Hypothalamus (tissue), 51 donors: ENCODE measurements around the gene TIAM1.

Source experiments
- DNase-seq, 51 donors: peaks; one replicate each; lab custom pipeline; 2025; lab: John Stamatoyannopoulos, UW

Gene TIAM1

GRCh38 chr21:31290765-31291164 is 53.3 kb downstream of the TIAM1 start:
- no peak for DNase-seq

- DNase-seq = no peak
These were observed 54.4 kb downstream of the TIAM1 start for GRCh38 chr21:31289702-31290101.

DNA sequence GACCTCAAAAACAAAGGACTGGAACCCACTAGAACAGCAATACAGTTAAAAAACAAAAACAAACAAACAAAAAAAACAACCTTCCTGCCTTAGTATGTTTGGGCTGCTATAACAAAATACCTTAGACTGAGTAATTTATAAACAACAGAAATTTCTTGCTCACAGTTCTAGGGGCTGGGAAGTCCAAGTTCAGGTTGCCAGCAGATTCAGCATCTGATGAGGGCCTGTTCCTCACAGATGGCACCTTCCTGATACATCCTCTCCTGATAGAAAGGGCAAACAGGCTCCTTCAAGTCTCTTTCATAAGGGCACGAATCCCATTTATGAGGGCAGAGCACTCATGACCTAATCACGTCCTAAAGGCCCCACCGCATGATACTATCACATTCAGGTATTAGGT is 55.9 kb downstream of the TIAM1 start:
- DNase-seq = no peak

DNA sequence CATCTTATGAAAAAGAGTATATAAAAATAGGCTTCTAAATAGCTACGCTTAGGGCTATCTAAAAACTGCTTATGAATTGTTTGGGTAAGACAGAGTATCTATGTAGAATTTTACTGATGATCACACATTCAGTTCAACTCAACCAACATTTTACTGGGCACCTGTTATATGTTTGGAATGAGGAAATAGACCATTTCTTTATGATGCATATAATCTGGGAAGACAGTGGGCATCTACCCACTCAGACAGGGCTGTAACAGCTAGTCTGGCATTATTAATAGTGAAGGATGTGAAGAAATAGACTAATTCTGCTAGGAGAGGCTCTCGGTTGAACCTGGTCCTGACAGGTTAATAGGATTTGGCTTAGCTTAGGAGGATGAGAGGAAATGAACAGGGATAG is 56.9 kb downstream of the TIAM1 start:
- DNase-seq = no peak

- no peak for DNase-seq
These were observed 57.4 kb downstream of the TIAM1 start for GRCh38 chr21:31286621-31287020.

DNA sequence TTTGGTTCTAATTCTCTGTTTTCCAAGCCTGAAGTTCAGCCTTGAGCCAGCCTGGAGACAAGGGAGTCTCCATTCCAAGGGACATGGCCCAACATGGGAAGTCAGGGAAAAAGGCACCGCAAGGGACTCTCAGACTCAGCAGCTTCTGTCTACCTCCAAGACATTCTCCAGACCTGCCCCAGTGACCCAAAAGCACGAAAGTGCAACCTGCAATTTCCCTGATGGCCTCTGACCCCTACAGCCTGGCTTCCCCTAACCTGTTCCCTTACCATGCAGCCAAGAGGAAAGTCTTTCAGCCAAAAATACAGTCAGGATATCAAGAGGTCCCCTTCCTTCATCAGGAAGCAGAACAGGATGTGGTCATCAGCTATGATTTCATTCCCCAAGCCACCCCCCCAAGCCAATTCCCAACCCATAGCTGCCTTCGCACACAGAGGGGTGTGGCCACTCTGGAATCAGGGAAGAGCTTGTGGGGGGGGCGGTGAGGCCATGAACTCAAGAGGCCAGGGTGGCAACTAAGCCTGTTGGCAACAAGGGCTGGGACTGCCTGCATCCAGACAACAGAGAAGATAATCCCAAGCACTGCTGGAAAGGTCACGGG is 59.2 kb downstream of the TIAM1 start:
- DNase-seq = no peak

GRCh38 chr21:31283025-31283424 is 61.0 kb downstream of the TIAM1 start:
- no peak for DNase-seq

GRCh38 chr21:31282095-31282709 is 61.9 kb downstream of the TIAM1 start:
- DNase-seq = no peak

GRCh38 chr21:31281561-31281960 is 62.5 kb downstream of the TIAM1 start:
- no peak for DNase-seq

- DNase-seq = no peak
These were observed 64.1 kb downstream of the TIAM1 start for GRCh38 chr21:31279986-31280385.

DNA sequence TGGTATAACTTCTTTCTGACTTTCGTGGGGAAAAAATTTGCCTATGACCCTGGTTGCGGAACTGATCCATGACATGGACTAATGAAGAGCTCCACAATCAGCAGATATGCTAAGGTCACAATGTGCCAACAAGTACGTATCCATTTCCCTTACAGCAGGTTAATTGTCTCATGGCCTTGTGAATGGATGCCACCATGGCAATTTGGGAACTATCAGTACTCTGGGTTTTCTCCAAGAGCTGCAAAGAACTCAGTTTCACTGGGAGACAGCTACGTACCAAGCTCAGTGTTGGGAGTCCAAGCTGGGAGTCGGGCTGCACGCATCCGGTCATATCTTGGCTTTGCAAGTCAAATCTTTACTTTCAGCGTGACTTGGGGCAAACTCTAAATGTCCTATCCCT is 64.8 kb downstream of the TIAM1 start:
- DNase-seq = no peak

GRCh38 chr21:31278511-31279130 is 65.4 kb downstream of the TIAM1 start:
- DNase-seq = no peak

DNA sequence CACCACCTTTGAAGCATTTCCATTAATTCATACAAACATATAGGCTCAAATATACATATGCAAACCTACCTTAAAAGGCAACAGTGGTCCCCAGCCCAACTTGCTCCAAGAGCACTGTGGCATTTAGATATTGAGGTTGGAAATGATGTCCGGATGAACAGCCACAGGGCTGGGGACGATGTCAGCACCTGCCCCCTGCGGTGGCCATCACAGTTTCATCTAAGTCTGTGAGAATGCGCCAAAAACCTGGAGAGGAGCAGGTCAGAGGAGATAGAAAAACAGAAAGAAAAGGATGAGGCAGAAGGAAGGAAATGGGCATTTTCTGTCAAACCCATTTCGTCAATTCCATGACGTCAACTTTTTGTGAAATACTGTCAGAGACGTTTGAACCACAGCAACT is 67.4 kb downstream of the TIAM1 start:
- no peak for DNase-seq

GRCh38 chr21:31275901-31276300 is 68.2 kb downstream of the TIAM1 start:
- DNase-seq = no peak

DNA sequence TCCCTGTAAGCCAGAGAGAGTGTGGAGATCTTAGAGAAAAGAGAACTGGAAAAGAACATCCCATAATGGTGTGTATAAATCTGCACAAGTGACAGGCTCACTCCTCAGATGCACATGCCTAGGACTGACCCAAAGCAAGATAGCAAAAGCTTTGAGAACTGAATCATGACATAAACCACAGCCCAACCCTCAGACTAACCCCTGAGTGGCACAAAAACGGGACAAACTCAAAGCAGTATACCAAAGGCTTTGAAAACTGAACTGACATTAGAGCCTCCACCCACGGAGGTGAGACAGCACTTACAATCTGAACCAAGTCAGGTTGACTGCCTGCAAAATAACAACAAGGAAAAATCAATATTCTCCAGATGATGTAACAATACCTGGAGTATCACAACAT is 70.8 kb downstream of the TIAM1 start:
- DNase-seq = no peak

- no peak for DNase-seq
These were observed 76.0 kb downstream of the TIAM1 start for GRCh38 chr21:31268090-31268489.

DNA sequence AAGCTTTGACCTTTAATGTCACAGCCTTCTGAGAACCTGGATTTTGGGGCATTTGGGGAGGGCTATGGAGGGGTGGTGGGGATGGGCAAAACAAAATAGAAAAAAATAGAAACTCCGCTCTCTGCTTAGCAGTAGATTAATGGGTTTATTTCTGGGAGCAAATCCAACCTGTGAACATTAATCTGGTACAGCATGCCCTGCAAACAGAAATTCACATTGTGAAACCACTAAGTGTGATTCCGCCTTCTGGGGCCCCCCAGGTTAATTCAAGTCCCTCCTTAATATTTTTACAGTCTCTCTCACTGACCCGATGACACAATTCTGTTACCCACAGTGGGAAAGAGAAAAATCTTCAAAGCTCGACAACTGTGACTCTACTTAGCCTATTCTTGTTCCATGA is 76.4 kb downstream of the TIAM1 start:
- DNase-seq = no peak

- DNase-seq = peak in 1 of 51 donors; percentile 44
These were observed 77.8 kb downstream of the TIAM1 start for GRCh38 chr21:31266241-31266640.

- DNase-seq = peak in 6 of 51 donors; percentile 8 to 32 (median 10)
These were observed 78.6 kb downstream of the TIAM1 start for GRCh38 chr21:31265366-31266013.

GRCh38 chr21:31264574-31264973 is 79.5 kb downstream of the TIAM1 start:
- no peak for DNase-seq

DNA sequence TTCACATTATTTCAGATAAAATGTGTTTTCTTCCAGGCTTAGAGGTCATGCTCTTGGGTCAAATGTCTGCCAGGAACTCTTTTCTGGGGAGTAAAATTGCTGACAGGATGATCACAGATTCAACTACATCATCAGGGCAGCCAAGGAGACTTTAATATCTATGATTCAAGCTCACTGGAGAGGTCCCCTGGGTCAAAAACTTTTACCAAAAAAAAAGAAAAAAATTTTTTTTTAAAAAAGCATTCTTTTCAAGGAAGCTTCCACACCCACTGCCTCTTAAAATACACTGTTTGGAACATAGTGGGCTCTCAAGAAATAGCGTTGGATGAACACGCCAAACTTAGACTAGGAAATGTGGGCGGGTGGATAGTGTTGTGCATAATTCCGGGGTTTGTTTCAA is 81.3 kb downstream of the TIAM1 start:
- DNase-seq = no peak

- no peak for DNase-seq
These were observed 82.3 kb downstream of the TIAM1 start for GRCh38 chr21:31261759-31262158.
